ENCODE data around the gene ZNF235. TPM values are rescaled to one million over a fixed set of nuclear protein-coding genes. Genes with fewer than 3 reads are reported as not detected.

Gene ZNF235
- 32.9 TPM for total RNA-seq

DNA sequence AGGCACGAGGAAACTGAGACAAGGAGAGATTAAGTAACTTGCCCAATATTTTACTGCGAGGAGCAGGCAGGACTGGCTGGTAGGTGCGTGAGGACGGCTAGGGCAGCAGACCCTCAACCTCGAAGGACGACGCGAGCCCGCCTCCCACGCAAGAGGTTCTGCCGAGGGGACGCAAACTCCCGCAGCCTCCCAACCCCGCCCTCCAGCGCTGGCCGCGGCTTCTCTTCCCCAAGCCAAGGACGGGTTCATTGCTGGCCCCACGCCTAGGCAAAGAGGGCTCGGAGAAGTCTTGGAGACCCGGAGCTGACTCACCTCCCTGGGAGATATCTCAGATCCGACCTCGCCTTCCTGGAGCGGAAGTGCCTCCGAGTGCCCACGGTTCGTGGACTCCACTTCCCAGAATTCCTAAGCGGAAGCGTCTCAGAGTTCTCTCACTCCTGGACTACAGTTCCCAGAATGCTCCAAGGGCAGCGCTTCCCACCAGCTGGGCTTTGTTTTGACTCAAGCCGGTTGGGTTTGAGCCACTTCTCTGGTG lies at the start of gene ZNF235:
Gene ZNF235, minus strand, starts transcription at position 367 of the 535 bp plus-strand sequence. CDS start 1,621 bp downstream, outside the sequence.

Small RNAs within 50 kb of the gene (small RNA-seq; reads per million reads assigned to genes)
- gene NDUFA3P1 (ENCODE audit: low replicate concordance), result not detected

Other genes with a start within 250 kb of the ZNF235 start
- 10.3 TPM for gene ZNF284, start 232.9 kb downstream of the ZNF235 start, total RNA-seq
- 61.3 TPM for gene ZNF224, start 210.7 kb downstream of the ZNF235 start, total RNA-seq
- 15.0 TPM for gene ZNF225, start 191.6 kb downstream of the ZNF235 start, total RNA-seq
- gene ZNF234, start 163.5 kb downstream of the ZNF235 start, total RNA-seq, result 39.8 TPM
- 96.7 TPM for gene ZNF226, start 139.9 kb downstream of the ZNF235 start, total RNA-seq
- 62.0 TPM for gene ZNF227, start 92.5 kb downstream of the ZNF235 start, total RNA-seq
- gene ZNF233, start 45.1 kb downstream of the ZNF235 start, total RNA-seq, result 17.5 TPM
- gene ZNF112, start 51.7 kb upstream of the ZNF235 start, total RNA-seq, result 30.0 TPM
- 42.6 TPM for gene ZNF285, start 96.6 kb upstream of the ZNF235 start, total RNA-seq
- gene ZNF229, start 143.4 kb upstream of the ZNF235 start, total RNA-seq, result 16.6 TPM
- 24.4 TPM for gene ZNF180, start 195.5 kb upstream of the ZNF235 start, total RNA-seq
- not detected for gene CEACAM20, start 224.7 kb upstream of the ZNF235 start, total RNA-seq